ENCODE data around the gene DENND1A.

DENND1A gene

GRCh38 chr9:123421801-123422455 is 508.0 kb downstream of the DENND1A start:
- no peak for FAIRE-seq

GRCh38 chr9:123421186-123421585 is 508.7 kb downstream of the DENND1A start:
- FAIRE-seq = no peak

- FAIRE-seq = no peak
Measured at GRCh38 chr9:123420592-123421111, 509.3 kb downstream of the DENND1A start.

- FAIRE-seq = no peak
Measured at GRCh38 chr9:123419721-123420591, 510.0 kb downstream of the DENND1A start.

GRCh38 chr9:123419091-123419490 is 510.8 kb downstream of the DENND1A start:
- FAIRE-seq = no peak

GRCh38 chr9:123418506-123418905 is 511.4 kb downstream of the DENND1A start:
- no peak for FAIRE-seq

GRCh38 chr9:123418052-123418430 is 511.9 kb downstream of the DENND1A start:
- no peak for FAIRE-seq

- no peak for FAIRE-seq
Measured at GRCh38 chr9:123417289-123418051, 512.5 kb downstream of the DENND1A start.

GRCh38 chr9:123416176-123416575 is 513.8 kb downstream of the DENND1A start:
- FAIRE-seq = no peak

- FAIRE-seq = no peak
Measured at GRCh38 chr9:123414936-123415930, 514.7 kb downstream of the DENND1A start.

GRCh38 chr9:123414204-123414603 is 515.7 kb downstream of the DENND1A start:
- no peak for FAIRE-seq

- no peak for FAIRE-seq
Measured at GRCh38 chr9:123412171-123412820, 517.6 kb downstream of the DENND1A start.

- FAIRE-seq = no peak
Measured at GRCh38 chr9:123411636-123412035, 518.3 kb downstream of the DENND1A start.

GRCh38 chr9:123411191-123411590 is 518.7 kb downstream of the DENND1A start:
- no peak for FAIRE-seq

- no peak for FAIRE-seq
Measured at GRCh38 chr9:123410281-123410910, 519.5 kb downstream of the DENND1A start.

GRCh38 chr9:123408313-123409262 is 521.3 kb downstream of the DENND1A start:
- FAIRE-seq = no peak

GRCh38 chr9:123407217-123407851 is 522.6 kb downstream of the DENND1A start:
- FAIRE-seq = no peak

GRCh38 chr9:123406691-123407216 is 523.2 kb downstream of the DENND1A start:
- FAIRE-seq = no peak

GRCh38 chr9:123406016-123406415 is 523.9 kb downstream of the DENND1A start:
- no peak for FAIRE-seq

Measured in colon (tissue), 2 donors.